ENCODE results near the gene TYW5.
A peak's percentile ranks its signal among the peaks of the same experiment; 100 is the strongest.
"Not testable (repeated sequence)": the region's sequence is repeated elsewhere in the genome, so short reads cannot be mapped to it uniquely, and the experiment has no call there.

The TYW5 gene

GRCh38 chr2:199922856-199923255 lies 32.4 kb downstream of the TYW5 start:
- H3K27ac ChIP-seq (replicated peaks; ENCODE audit: low read length): no peak overlapping the region
- H3K18ac ChIP-seq (ENCODE audit: low read length): no peak overlapping the region
- H3K79me1 ChIP-seq (ENCODE audit: low read depth, low read length): peaks cover 2% of the 10 kb centered on the region
- no peak overlapping the region for H3K4ac ChIP-seq (ENCODE audit: low read length)
- no peak overlapping the region for H4K91ac ChIP-seq (ENCODE audit: low read depth, low read length, poor library complexity)
- H2AK5ac ChIP-seq (ENCODE audit: low read depth, low read length): no peak overlapping the region
- H2AFZ ChIP-seq (ENCODE audit: low read length): no peak overlapping the region
- peaks cover 0 to 16% of the 10 kb centered on the region in 2 donors for H3K9me3 ChIP-seq (replicated peaks in 1 of 2; ENCODE audit: control insufficient read depth in 2 of 2, insufficient read depth in 1 of 2, low read depth in 1 of 2, low read length in 2 of 2)
- no peak overlapping the region for H4K8ac ChIP-seq (ENCODE audit: low read depth, low read length)
- H2BK5ac ChIP-seq (ENCODE audit: low read length): no peak overlapping the region
- H3K14ac ChIP-seq (ENCODE audit: low read length): no peak overlapping the region
- peaks cover 8 to 87% of the 10 kb centered on the region in 2 donors for H3K36me3 ChIP-seq (replicated peaks in 1 of 2; ENCODE audit: control insufficient read depth in 2 of 2, insufficient read depth in 2 of 2, low read length in 2 of 2)
- no peak overlapping the region for H2BK120ac ChIP-seq (ENCODE audit: low read depth, low read length)
- DNase-seq (ENCODE audit: low spot score): no peak
- peaks cover 0 to 1% of the 10 kb centered on the region in 2 donors for H3K4me1 ChIP-seq (ENCODE audit: control insufficient read depth in 2 of 2, insufficient read depth in 1 of 2, low read depth in 1 of 2, low read length in 2 of 2)
- H2BK12ac ChIP-seq (ENCODE audit: low read length): no peak overlapping the region
- H3K4me3 ChIP-seq (ENCODE audit: low read length in 2 of 2): no peak overlapping the region
- H3K9ac ChIP-seq (ENCODE audit: low read depth, low read length, poor library complexity): no peak overlapping the region
- H3K27me3 ChIP-seq (ENCODE audit: control insufficient read depth in 3 of 3, insufficient read depth in 3 of 3, low read depth in 1 of 3, low read length in 3 of 3): no peaks in the 10 kb centered on the region
- H3K4me2 ChIP-seq (ENCODE audit: insufficient read depth, low read length, poor library complexity, severe bottlenecking): no peak overlapping the region
- no CpG with 5 or more reads among the region's 5 CpGs for WGBS, 2 donors (ENCODE audit: extremely low coverage in 2 of 2, insufficient read length in 2 of 2, insufficient replicate concordance in 1 of 2)
- no peak overlapping the region for H2BK15ac ChIP-seq (ENCODE audit: low read length)
- no peak overlapping the region for H3K23ac ChIP-seq (ENCODE audit: low read depth, low read length, poor library complexity)

GRCh38 chr2:199916980-199917379 lies 38.3 kb downstream of the TYW5 start:
- Histone ChIP-seq H3K14ac (ENCODE audit: low read length) (peak overlapping the region; percentile 56), H3K4me2 (ENCODE audit: insufficient read depth, low read length, poor library complexity, severe bottlenecking) (no peak overlapping the region), H2BK12ac (ENCODE audit: low read length) (no peak overlapping the region), H3K9ac (ENCODE audit: low read depth, low read length, poor library complexity) (no peak overlapping the region), H3K23ac (ENCODE audit: low read depth, low read length, poor library complexity) (no peak overlapping the region), H2AFZ (ENCODE audit: low read length) (no peak overlapping the region), H3K4me1 (ENCODE audit: control insufficient read depth in 2 of 2, insufficient read depth in 1 of 2, low read depth in 1 of 2, low read length in 2 of 2) (peaks cover 0 to 1% of the 10 kb centered on the region in 2 donors), H2AK5ac (ENCODE audit: low read depth, low read length) (no peak overlapping the region), H3K9me3 (replicated peaks in 1 of 2; ENCODE audit: control insufficient read depth in 2 of 2, insufficient read depth in 1 of 2, low read depth in 1 of 2, low read length in 2 of 2) (peaks cover 6 to 39% of the 10 kb centered on the region in 2 donors), H3K4me3 (ENCODE audit: low read length in 2 of 2) (no peak overlapping the region), H3K27me3 (ENCODE audit: control insufficient read depth in 3 of 3, insufficient read depth in 3 of 3, low read depth in 1 of 3, low read length in 3 of 3) (no peaks in the 10 kb centered on the region), H4K91ac (ENCODE audit: low read depth, low read length, poor library complexity) (no peak overlapping the region), H3K4ac (ENCODE audit: low read length) (no peak overlapping the region), H2BK120ac (ENCODE audit: low read depth, low read length) (no peak overlapping the region), H4K8ac (ENCODE audit: low read depth, low read length) (no peak overlapping the region), H3K18ac (ENCODE audit: low read length) (no peak overlapping the region), H2BK5ac (ENCODE audit: low read length) (no peak overlapping the region), H3K27ac (replicated peaks; ENCODE audit: low read length) (no peak overlapping the region), H2BK15ac (ENCODE audit: low read length) (no peak overlapping the region), H3K79me1 (ENCODE audit: low read depth, low read length) (peaks cover 7% of the 10 kb centered on the region), H3K36me3 (replicated peaks in 1 of 2; ENCODE audit: control insufficient read depth in 2 of 2, insufficient read depth in 2 of 2, low read length in 2 of 2) (peaks cover 19 to 79% of the 10 kb centered on the region in 2 donors)
- no peak for DNase-seq (ENCODE audit: low spot score)
- no CpG with 5 or more reads among the region's 4 CpGs for WGBS, 2 donors (ENCODE audit: extremely low coverage in 2 of 2, insufficient read length in 2 of 2, insufficient replicate concordance in 1 of 2)

- Histone ChIP-seq H3K79me1 (ENCODE audit: low read depth, low read length) (peaks cover 9% of the 10 kb centered on the region), H3K4me2 (ENCODE audit: insufficient read depth, low read length, poor library complexity, severe bottlenecking) (no peak overlapping the region), H3K4ac (ENCODE audit: low read length) (no peak overlapping the region), H3K18ac (ENCODE audit: low read length) (no peak overlapping the region), H2BK120ac (ENCODE audit: low read depth, low read length) (no peak overlapping the region), H3K14ac (ENCODE audit: low read length) (no peak overlapping the region), H3K27ac (replicated peaks; ENCODE audit: low read length) (no peak overlapping the region), H3K4me3 (ENCODE audit: low read length in 2 of 2) (no peak overlapping the region), H3K36me3 (replicated peaks in 1 of 2; ENCODE audit: control insufficient read depth in 2 of 2, insufficient read depth in 2 of 2, low read length in 2 of 2) (peaks cover 19 to 59% of the 10 kb centered on the region in 2 donors), H2BK5ac (ENCODE audit: low read length) (no peak overlapping the region), H2AK5ac (ENCODE audit: low read depth, low read length) (no peak overlapping the region), H4K91ac (ENCODE audit: low read depth, low read length, poor library complexity) (no peak overlapping the region), H3K4me1 (ENCODE audit: control insufficient read depth in 2 of 2, insufficient read depth in 1 of 2, low read depth in 1 of 2, low read length in 2 of 2) (peaks cover 0 to under 1% of the 10 kb centered on the region in 2 donors), H3K23ac (ENCODE audit: low read depth, low read length, poor library complexity) (no peak overlapping the region), H3K9ac (ENCODE audit: low read depth, low read length, poor library complexity) (no peak overlapping the region), H4K8ac (ENCODE audit: low read depth, low read length) (no peak overlapping the region), H2BK15ac (ENCODE audit: low read length) (no peak overlapping the region), H2BK12ac (ENCODE audit: low read length) (no peak overlapping the region), H2AFZ (ENCODE audit: low read length) (no peak overlapping the region), H3K9me3 (replicated peaks in 1 of 2; ENCODE audit: control insufficient read depth in 2 of 2, insufficient read depth in 1 of 2, low read depth in 1 of 2, low read length in 2 of 2) (peaks cover 6 to 33% of the 10 kb centered on the region in 2 donors), H3K27me3 (ENCODE audit: control insufficient read depth in 3 of 3, insufficient read depth in 3 of 3, low read depth in 1 of 3, low read length in 3 of 3) (no peaks in the 10 kb centered on the region)
- no CpG with 5 or more reads among the region's 2 CpGs for WGBS, 2 donors (ENCODE audit: extremely low coverage in 2 of 2, insufficient read length in 2 of 2, insufficient replicate concordance in 1 of 2)
- no peak for DNase-seq (ENCODE audit: low spot score)
Observed at GRCh38 chr2:199914372-199914958, 40.8 kb downstream of the TYW5 start.

GRCh38 chr2:199912553-199913114 lies 42.7 kb downstream of the TYW5 start:
- not testable (repeated sequence) for H3K27ac ChIP-seq (replicated peaks; ENCODE audit: low read length); H2BK15ac ChIP-seq (ENCODE audit: low read length); H2AK5ac ChIP-seq (ENCODE audit: low read depth, low read length); H4K8ac ChIP-seq (ENCODE audit: low read depth, low read length); H3K79me1 ChIP-seq (ENCODE audit: low read depth, low read length); H3K9ac ChIP-seq (ENCODE audit: low read depth, low read length, poor library complexity); H3K14ac ChIP-seq (ENCODE audit: low read length); DNase-seq (ENCODE audit: low spot score); H2BK12ac ChIP-seq (ENCODE audit: low read length); H3K18ac ChIP-seq (ENCODE audit: low read length); H3K27me3 ChIP-seq (ENCODE audit: control insufficient read depth in 3 of 3, insufficient read depth in 3 of 3, low read depth in 1 of 3, low read length in 3 of 3); H2BK120ac ChIP-seq (ENCODE audit: low read depth, low read length); H4K91ac ChIP-seq (ENCODE audit: low read depth, low read length, poor library complexity); H2BK5ac ChIP-seq (ENCODE audit: low read length); H3K23ac ChIP-seq (ENCODE audit: low read depth, low read length, poor library complexity); H3K4me1 ChIP-seq (ENCODE audit: control insufficient read depth in 2 of 2, insufficient read depth in 1 of 2, low read depth in 1 of 2, low read length in 2 of 2); H3K4ac ChIP-seq (ENCODE audit: low read length); H2AFZ ChIP-seq (ENCODE audit: low read length)
- Histone ChIP-seq H3K4me2 (ENCODE audit: insufficient read depth, low read length, poor library complexity, severe bottlenecking) (peak overlapping the region; percentile 37), H3K9me3 (replicated peaks in 1 of 2; ENCODE audit: control insufficient read depth in 2 of 2, insufficient read depth in 1 of 2, low read depth in 1 of 2, low read length in 2 of 2) (peaks cover 6 to 20% of the 10 kb centered on the region in 2 donors), H3K36me3 (replicated peaks in 1 of 2; ENCODE audit: control insufficient read depth in 2 of 2, insufficient read depth in 2 of 2, low read length in 2 of 2) (peaks cover 13 to 41% of the 10 kb centered on the region in 2 donors), H3K4me3 (ENCODE audit: low read length in 2 of 2) (peak overlapping the region in 1 of 2 donors; percentile 84)
- no CpG with 5 or more reads among the region's 12 CpGs for WGBS, 2 donors (ENCODE audit: extremely low coverage in 2 of 2, insufficient read length in 2 of 2, insufficient replicate concordance in 1 of 2)

All from neuronal stem cell (in vitro differentiated cells).